Stimulated activated CD4-positive, alpha-beta T cell treated with anti-CD3 and anti-CD28 coated beads, Interleukin-4, amount 100 ng/mL, for 48 hours (primary cell): ENCODE data around the gene MEPE.

ENCODE experiments used
- DNase-seq, 2 donors: peaks; one replicate each; pipeline ENCODE4 v3.0.0-alpha.2; 2020; ENCODE audit warnings: low read depth in 2 of 2

The MEPE gene

DNA sequence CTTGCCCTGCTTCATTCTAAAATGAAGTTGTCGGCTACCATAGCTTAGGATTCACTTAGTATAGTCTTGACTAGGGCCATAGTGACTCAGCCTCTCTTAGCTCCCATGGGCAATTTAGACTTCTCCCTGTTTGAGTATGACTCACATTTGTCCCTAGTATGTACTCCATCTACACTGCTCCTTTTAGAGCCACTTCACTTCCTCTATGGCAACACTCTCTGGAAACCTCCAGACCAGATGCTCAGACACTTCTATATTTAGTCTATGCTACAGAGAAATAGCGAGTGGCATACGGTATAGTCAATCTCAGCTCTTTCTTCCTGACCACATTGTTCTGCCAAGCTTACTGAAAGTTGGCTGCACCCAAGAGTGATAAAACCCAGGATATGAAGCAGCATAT is 11.2 kb downstream of the MEPE start:
- DNase-seq = no peak

DNA sequence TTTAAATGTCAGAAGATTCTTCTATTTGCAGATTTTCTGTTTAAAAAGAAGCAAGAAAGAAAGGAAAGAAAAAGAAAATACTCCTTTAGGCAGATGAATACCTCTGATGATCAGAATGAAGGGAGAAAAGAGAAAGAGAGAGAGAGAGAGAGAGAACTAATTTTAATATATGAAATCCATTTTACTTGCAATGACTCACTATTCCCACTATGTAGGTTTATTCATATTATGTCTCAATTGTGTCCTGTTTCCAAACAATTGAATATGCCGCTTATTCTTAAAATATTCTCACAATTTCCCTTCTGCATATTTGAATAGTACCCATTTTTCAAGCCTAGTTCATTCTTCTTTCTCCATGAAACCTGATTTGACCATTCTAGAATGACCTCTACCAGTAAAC is 11.7 kb downstream of the MEPE start:
- DNase-seq = no peak

DNA sequence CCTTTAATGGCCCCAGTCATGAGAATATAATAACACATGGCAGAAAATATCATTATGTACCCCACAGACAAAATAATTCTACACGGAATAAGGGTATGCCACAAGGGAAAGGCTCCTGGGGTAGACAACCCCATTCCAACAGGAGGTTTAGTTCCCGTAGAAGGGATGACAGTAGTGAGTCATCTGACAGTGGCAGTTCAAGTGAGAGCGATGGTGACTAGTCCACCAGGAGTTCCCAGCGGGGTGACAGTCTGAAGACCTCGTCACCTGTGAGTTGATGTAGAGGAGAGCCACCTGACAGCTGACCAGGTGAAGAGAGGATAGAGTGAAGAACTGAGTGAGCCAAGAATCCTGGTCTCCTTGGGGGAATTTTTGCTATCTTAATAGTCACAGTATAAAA is 13.5 kb downstream of the MEPE start:
- DNase-seq = no peak

DNA sequence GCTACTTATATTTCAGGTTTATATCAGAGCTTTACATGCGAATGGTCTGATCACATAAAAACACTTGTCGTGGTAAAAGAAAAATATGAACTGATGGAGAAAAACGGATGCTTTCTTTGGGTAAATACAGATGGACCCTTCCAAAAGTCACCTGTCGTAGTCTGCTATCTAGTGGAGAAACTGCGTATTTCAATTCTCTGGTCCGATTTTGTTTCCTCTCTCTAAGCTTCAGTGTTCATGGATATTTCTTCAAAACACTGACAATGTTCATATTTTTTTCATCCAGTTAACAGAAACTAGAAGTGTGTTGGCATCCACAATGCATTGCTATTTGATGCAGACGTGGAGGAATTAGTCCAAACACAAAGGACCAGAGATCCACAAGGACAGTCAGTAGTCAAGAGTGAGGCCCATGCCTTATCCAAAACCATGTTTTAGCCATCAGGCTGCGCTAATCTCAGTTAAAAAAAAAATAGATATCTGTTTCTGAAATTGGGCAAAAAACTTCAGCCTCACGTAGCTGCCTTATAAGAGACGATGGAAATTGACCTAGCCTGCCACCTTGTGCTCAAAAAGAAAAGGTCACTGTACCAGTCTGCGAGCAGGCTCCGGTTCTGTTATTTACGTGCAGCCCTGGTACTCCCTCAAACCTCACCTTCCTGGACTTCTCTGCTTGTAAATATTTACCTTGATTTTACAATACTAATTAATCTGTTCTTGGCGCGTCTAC is 16.0 kb downstream of the MEPE start:
- DNase-seq = no peak

DNA sequence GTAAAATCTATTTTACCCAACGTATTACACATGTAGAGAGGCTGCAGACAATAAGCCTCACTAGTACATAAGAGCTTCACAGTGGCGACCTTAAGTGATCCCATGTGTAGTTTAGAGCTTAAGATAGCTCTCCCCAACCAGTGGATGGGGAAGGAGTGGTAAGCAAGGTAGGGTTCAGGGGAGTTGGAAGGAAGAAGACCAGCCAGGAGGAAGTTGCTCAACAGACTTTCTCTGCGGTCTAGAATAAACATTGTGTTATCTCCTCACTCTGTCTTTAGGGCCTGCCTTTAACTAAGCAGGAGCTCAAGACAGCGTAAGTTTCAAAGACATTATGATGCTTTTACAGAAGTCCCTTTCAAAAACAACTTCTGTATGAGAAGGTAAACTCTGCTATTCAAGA is 16.8 kb downstream of the MEPE start:
- DNase-seq = no peak

DNA sequence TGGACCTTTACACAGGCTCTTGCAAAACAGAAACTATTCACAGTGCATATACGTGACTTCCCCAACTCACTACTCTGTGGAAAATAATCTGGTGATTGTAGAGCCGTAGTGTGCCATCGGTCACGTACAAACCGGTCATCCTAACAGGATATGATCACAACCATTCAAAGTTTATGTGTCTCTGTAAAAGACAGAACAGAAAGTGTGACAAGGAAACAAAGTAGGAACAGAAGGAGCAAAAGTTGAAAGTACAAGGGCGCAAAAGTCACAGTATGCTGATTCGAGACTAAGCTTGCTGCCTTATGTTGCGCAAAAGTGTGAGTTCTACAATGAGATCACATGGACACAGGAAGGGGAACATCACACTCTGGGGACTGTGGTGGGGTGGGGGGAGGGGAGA is 18.6 kb downstream of the MEPE start:
- DNase-seq = no peak

DNA sequence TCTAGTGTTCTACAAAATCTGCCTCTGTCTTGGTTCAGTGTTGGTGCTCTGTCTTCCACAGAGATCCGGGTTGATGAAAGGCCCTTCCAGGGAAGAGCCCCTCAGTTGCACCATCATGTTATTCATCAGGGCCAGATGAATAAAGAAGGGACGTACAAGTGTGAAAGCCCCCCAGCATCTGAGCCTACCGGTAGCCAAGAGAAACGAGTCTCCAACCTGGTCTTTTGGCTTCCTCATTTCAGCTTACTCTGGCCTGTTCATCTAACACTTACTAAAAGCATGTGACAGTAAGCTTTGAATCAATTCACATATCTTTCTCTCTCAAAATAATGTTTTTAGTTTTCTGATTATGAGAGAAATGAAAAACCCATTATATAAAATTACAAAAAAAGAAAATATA is 19.2 kb downstream of the MEPE start:
- no peak for DNase-seq

DNA sequence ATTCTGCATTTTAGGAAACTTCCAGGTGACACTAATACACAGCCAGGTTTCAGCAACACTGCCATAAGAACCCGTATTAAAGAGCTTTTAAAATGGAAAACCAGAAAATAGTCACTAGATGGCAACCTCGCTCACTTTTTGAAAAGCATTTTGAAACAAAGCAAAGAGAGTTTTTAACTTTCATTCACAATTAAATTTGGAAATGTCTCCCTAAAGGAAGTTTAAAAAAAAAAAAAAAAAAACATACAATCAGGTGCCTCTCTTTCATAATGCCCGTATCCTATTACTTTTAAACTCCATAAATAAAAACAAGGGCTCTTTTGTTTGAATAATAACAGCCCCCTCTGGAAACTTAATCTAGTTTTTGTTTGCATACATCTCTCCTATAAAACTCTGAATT is 20.3 kb downstream of the MEPE start:
- DNase-seq = no peak

DNA sequence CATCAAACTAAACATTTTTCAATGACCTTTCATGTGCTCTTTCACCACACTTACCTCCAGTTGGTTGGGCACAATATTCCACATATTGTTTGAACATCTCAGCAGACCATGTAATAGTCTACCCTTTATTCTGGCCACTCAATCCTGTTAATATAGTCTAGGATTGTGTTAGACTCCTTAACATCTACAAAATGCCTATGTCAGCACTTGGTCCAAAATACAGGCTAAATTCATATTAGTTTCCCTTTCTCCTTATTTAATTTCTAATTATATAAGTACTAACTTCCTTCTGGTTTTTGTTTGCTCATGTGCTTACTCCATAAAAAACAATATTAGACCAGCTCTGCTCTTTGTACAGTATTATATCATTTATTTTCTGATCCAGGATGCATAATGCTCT is 21.1 kb downstream of the MEPE start:
- no peak for DNase-seq

DNA sequence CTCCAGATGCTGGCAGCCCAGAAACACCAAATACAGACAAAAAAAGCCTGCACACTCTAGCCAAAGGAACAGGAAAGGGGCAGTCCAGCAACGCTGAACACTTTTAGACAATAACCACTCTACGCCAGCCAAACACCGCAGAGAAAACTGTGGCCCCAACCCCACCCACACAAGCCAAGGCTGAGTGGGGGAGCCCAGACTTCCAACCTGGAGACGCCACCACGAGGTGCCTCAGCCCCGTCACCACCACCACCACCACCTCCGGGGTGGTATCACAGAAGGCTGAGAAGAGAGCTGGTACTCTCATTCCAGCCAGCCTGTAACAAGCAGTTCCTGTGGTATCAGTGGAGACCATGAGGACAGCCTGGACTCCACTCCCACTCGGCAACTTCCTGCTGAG is 22.8 kb downstream of the MEPE start:
- no peak for DNase-seq

DNA sequence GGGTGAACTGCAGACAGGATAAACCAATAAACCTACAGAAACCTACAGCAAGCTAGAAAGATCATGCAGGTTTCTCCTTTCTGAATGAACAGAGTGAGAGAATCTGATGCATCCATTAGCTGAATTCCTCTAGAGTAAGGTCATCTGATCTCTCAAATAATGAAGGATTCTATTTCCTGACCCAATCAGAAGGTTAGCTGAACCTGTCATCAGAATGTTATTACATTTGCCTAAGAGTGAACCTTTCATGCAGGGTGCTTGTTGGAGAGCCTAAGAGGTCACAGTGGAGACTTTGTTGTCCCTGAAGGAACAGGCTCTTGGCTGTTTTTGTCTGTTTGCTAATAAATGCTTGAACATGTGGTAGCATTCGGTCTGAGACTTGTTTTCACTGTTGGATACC is 24.0 kb downstream of the MEPE start:
- no peak for DNase-seq

DNA sequence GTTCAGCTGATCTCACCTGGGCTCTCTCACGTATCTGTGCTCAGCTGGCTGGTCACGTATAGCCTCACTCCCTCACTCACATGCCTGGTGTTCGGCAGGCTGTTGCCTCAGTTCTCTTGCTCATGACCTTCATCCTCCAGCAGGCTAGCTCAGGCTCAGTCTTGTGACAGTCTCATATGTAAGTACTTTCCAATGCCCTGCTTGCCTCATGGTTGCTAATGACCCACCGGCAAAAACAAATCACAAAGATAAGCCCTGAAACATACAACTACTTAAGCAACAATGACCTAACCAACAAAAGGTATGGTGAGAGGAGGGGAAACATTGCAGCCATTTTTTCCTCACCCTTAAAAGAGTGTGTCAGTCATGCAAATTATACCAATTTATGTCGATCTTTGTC is 25.0 kb downstream of the MEPE start:
- DNase-seq = no peak

DNA sequence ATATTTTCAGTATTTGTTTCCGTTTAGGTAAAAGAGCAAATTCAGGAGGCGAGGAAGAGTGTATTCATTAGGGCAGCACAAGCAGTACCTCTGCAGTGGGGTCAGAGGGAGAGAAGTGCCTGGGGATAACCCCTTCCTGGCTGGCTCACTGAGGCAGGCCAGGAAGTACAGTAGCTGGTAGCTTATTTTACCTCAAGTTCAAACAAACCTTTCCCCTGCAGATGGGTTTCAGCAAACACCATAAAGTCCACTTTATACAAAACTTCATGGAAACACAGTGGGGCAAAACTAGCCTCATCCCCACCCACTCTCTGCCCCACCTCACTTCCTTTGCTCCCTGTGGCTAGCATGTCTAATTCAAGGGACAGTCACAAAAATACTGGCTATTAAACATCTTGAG is 29.5 kb downstream of the MEPE start:
- no peak for DNase-seq

DNA sequence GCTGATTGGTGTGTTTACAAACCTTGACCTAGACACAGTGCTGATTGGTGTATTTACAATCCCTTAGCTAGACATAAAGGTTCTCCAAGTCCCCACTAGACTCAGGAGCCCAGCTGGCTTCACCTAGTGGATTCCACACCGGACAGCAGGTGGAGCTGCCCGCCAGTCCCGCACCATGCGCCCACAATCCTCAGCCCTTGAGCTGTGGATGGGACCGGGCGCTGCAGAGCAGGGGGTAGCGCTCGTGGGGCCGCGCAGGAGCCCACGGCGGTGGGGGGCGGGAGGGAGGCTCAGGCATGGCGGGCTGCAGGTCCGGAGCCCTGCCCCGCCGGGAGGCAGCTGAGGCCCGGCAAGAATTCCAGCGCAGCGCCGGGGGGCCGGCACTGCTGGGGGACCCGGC is 30.7 kb downstream of the MEPE start:
- no peak for DNase-seq

DNA sequence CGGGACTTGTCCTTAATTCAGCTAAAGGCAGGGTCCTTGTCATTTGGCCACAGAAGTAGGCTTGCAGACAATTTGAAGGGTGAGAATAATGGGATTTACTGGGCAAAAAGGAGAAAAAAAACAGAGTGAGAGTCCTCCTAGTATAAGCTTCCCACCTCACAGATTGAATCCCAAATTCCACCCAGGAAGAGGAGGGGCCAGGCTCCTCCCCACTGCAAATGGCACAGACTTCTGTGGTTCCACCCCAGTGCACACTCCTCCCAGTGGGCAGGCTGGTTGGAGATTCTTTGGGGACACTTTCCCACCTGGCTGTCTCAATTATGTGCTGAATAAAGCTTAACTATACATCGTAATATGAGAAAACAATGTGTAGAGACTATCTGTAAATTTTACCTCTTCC is 31.6 kb downstream of the MEPE start:
- DNase-seq = no peak

DNA sequence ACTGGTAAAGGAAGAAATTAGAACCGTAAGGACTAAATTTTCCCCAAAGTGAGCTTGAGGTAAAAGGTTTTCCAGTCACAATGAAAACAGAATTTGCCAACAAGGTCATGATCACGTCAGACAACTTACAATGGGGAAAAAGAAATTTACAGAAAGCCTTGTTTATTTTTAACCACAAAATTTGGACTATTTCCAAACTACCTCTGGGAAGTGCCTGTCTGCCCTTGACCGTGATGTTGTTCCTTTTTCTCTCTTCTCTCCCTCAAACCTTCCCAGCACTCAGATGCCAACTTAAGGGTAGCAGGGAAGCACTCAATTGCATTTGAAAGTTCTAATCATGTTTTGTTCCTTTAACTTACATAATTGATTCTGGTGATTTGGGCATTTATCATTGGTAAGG is 32.5 kb downstream of the MEPE start:
- no peak for DNase-seq

DNA sequence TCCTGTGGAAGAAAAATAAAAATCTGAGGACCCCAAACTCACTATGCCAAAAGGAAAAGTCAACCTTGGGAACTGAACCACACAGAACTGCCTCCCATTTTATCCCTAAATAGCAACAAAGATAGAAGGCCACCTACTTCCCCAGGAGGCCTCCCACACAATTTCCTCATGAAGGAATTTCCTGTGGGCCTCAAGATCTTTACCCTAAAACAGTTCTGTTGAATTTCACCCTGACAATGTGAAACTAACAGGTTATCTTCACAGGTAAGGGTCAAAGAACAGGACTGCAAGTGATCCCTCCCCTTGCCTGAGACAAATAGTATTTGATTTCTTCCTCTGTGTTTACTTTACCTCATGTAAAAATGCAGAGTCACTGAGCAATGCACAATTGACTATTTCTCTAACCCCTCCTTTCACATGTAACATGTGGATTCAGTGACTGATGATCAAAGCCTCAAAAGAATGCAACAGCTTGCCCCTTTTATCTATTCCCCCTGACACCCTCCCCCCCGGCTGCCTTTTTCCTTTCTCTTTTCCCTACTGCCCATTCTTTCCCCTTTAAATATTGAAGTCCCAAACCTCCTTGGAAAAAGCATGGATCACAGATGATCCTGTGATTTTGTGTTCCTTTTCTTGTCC is 33.3 kb downstream of the MEPE start:
- no peak for DNase-seq

DNA sequence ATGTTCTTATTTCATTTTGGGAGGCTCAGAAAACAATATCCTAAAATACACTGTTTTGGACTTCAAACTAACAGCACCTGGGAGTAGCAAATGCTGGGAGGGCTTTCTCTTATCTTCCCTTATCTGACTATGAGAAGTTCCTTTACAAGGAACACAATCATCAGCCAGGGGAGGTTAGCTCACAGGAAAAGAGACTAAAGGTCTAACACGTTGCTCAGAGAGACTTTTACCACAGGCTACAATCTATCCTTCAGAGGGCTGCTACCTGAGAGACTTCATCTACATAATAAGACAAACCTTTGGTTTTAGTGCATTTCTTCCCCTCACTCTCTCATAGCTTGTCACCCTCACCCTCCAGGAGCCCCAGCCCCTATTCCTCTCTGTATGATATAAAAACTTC is 35.8 kb downstream of the MEPE start:
- no peak for DNase-seq

DNA sequence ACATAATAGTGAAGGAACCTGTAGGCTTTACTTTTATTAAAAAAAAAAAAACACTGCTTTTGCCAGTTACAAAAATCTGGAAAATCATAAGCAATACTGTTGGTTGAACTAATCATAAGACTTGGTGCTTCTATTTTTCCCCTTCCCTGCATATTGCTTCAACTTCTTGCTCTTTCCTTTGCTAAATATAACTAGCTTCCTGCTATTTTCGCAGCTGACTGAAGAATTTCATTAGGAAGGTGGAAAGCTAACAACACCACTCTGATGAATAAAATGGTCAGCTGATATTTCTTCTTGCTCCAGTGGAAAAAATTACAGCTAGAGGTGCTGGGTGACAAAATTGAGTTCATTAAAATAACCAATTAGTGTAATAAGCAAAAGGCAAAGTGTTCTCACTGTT is 39.3 kb downstream of the MEPE start:
- DNase-seq = no peak

DNA sequence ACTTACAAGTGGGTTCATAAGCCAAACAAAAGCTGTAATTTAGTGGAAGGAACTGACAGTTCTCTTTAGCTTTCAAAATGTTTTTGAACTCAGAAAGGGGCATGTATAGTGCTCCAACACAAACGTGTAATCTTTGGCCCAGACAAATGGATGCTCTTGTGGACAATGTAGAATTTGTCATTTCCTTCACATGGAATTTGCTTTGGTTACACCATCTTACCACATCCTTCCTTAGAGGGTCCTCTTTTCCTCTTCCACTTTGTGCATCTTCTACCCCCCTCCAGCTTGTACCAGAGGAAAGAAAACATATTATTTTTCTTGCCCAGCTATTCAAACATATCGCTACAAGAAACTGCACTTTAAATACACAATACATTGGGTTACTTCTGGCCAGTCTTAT is 42.4 kb downstream of the MEPE start:
- no peak for DNase-seq

DNA sequence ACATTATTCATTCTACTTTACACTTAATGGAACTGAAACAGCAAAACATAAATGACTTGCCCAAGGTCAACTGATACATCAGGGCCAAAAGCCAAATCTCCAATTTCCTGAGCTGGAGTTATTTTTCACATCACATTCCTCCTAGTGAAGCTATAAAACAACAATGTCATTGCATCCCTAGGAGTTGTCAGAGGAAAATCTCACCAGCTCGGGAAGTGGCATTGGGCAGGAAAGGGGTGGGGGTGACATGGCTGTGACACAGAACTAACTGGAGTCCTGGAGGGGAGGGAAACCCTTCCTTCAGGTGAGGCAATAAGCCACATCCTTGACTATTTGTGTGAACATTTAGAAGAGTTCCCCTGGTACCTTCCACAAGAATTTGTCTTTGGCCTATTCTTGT is 47.3 kb downstream of the MEPE start:
- DNase-seq = no peak

DNA sequence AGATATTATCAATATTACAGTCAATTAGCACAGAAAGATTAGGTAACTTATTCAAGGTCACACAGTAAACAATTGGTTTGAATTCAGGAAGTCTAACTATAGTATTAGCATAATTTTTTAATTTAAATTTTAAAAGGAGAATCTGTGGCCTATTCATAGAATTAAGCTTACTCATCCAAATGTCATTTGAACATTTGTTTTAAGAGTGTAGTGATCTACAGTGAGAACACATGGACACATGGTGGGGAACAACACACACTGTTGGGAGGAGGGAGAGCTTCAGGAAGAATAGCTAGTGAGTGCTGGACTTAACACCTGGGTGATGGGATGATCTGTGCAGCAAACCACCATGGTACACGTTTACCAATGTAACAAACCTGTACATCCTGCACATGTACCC is 48.3 kb downstream of the MEPE start:
- no peak for DNase-seq

DNA sequence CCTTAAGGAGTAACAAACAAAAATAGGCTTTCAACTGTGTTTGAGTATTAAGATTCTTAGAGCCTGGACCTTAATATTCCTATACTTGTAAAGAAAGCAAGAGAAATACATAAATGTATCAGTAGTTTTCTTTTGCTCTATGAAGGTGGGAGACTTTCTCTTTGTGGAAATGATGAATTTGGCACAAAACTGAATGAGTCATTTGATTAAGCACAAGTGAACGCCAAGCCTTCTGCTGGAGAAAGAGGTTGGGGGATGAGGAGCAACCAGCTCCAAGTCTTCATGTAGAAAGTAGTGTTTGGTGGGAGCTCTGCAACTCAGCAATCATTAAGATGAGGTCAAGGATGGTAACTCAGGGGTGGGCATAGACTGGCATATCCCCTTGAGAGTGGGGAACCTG is 49.6 kb downstream of the MEPE start:
- DNase-seq = no peak

DNA sequence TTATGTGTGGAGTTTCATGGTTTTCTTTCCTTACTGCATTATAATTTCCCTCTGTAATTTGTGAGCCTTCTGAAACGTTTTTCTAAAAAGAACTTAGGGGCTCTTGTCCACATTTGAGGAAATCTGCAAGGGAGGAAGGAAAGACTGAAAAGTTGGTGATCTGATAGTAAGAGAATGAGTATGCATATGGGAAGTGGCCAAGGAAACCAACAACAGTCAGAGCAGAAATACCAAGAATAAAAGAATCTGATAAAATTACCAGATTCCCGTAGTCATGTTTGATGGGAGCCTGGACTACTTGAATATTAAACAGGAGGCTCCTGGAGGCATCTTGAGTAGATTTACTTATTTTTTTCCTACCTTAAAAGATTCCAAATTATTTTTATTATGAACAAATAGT is 50.1 kb downstream of the MEPE start:
- no peak for DNase-seq
